ENCODE measurements around the gene HDAC4.

HDAC4 gene

DNA sequence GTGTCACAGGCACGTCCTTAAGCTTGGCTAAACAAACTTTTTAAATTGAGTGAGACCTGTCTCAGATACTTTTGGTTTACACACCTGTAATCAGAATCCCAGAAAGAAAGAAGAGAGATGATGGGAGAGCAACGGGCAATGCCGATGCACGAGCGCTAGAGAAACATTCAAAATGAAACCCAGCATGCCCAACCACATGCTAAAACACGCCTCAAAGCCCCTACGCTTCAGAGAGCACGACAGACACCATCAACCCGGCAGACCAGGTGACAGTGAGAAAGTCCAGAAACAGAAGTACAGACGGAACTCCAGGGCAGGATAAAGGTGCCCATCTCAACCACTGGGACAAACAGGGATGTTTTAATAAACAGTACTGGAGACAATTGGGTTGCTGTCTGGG is 85.5 kb downstream of the HDAC4 start:
- Histone ChIP-seq H3K79me2 (ENCODE audit: insufficient read depth, low read length) (no peaks in the 10 kb centered on the region), H2AFZ (ENCODE audit: low read depth, low read length, severe bottlenecking) (no peak overlapping the region), H4K20me1 (ENCODE audit: low read depth, low read length) (no peaks in the 10 kb centered on the region), H3K36me3 (ENCODE audit: low read length) (no peaks in the 10 kb centered on the region), H3K9ac (ENCODE audit: low read length) (no peak overlapping the region), H3K27me3 (ENCODE audit: low read length) (no peaks in the 10 kb centered on the region), H3K9me2 (replicated peaks; ENCODE audit: insufficient read depth, low read length) (no peaks in the 10 kb centered on the region), H3K4me3 (ENCODE audit: insufficient read depth, low read length, poor library complexity, severe bottlenecking) (no peak overlapping the region), H3K27ac (ENCODE audit: low read depth, low read length) (no peak overlapping the region), H3F3A (ENCODE audit: insufficient read depth) (no peaks in the 10 kb centered on the region), H3K4me2 (ENCODE audit: low read depth, low read length, poor library complexity, severe bottlenecking) (no peak overlapping the region), H3K9me3 (ENCODE audit: insufficient read depth, low read length) (no peaks in the 10 kb centered on the region)
- no peak for TF ChIP-seq EZH2phosphoT487 (conservative IDR thresholded peaks at IDR 0.05; ENCODE audit: low read length)
- TF ChIP-seq, protein P1, sequence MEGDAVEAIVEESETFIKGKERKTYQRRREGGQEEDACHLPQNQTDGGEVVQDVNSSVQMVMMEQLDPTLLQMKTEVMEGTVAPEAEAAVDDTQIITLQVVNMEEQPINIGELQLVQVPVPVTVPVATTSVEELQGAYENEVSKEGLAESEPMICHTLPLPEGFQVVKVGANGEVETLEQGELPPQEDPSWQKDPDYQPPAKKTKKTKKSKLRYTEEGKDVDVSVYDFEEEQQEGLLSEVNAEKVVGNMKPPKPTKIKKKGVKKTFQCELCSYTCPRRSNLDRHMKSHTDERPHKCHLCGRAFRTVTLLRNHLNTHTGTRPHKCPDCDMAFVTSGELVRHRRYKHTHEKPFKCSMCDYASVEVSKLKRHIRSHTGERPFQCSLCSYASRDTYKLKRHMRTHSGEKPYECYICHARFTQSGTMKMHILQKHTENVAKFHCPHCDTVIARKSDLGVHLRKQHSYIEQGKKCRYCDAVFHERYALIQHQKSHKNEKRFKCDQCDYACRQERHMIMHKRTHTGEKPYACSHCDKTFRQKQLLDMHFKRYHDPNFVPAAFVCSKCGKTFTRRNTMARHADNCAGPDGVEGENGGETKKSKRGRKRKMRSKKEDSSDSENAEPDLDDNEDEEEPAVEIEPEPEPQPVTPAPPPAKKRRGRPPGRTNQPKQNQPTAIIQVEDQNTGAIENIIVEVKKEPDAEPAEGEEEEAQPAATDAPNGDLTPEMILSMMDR (IDR thresholded peaks at IDR 0.05; ENCODE audit: insufficient read depth, low read length, poor library complexity, severe bottlenecking), result no peak

DNA sequence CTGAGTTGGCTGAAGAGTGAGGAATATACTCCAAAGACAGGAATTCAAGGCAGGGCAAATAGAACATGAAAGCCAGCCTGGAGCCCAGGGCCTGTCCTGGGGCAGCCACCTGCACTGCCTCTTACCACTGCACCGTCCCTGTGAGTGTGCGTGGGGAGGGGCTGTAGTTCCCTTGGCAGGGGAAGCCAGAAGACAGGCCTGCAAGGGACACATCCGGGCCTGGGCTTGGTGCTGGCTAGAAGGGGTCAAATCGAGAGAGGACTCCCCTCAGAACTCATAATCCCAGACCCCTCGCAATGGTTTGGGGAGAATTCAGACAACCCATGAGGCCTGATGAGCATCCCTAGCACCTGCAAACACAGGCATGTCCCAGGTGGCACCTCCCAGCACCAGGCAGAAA is 87.0 kb downstream of the HDAC4 start:
- no peak overlapping the region for H3K9ac ChIP-seq (ENCODE audit: low read length)
- no peaks in the 10 kb centered on the region for H3F3A ChIP-seq (ENCODE audit: insufficient read depth)
- H2AFZ ChIP-seq (ENCODE audit: low read depth, low read length, severe bottlenecking), result no peak overlapping the region
- no peaks in the 10 kb centered on the region for H3K9me3 ChIP-seq (ENCODE audit: insufficient read depth, low read length)
- H3K27ac ChIP-seq (ENCODE audit: low read depth, low read length), result no peak overlapping the region
- no peaks in the 10 kb centered on the region for H4K20me1 ChIP-seq (ENCODE audit: low read depth, low read length)
- TF ChIP-seq EZH2phosphoT487 (conservative IDR thresholded peaks at IDR 0.05; ENCODE audit: low read length), result no peak
- TF ChIP-seq, protein P1 (IDR thresholded peaks at IDR 0.05; ENCODE audit: insufficient read depth, low read length, poor library complexity, severe bottlenecking), result no peak
- H3K36me3 ChIP-seq (ENCODE audit: low read length), result no peaks in the 10 kb centered on the region
- H3K4me2 ChIP-seq (ENCODE audit: low read depth, low read length, poor library complexity, severe bottlenecking), result no peak overlapping the region
- no peaks in the 10 kb centered on the region for H3K79me2 ChIP-seq (ENCODE audit: insufficient read depth, low read length)
- no peak overlapping the region for H3K4me3 ChIP-seq (ENCODE audit: insufficient read depth, low read length, poor library complexity, severe bottlenecking)
- no peaks in the 10 kb centered on the region for H3K9me2 ChIP-seq (replicated peaks; ENCODE audit: insufficient read depth, low read length)
- H3K27me3 ChIP-seq (ENCODE audit: low read length), result no peaks in the 10 kb centered on the region

DNA sequence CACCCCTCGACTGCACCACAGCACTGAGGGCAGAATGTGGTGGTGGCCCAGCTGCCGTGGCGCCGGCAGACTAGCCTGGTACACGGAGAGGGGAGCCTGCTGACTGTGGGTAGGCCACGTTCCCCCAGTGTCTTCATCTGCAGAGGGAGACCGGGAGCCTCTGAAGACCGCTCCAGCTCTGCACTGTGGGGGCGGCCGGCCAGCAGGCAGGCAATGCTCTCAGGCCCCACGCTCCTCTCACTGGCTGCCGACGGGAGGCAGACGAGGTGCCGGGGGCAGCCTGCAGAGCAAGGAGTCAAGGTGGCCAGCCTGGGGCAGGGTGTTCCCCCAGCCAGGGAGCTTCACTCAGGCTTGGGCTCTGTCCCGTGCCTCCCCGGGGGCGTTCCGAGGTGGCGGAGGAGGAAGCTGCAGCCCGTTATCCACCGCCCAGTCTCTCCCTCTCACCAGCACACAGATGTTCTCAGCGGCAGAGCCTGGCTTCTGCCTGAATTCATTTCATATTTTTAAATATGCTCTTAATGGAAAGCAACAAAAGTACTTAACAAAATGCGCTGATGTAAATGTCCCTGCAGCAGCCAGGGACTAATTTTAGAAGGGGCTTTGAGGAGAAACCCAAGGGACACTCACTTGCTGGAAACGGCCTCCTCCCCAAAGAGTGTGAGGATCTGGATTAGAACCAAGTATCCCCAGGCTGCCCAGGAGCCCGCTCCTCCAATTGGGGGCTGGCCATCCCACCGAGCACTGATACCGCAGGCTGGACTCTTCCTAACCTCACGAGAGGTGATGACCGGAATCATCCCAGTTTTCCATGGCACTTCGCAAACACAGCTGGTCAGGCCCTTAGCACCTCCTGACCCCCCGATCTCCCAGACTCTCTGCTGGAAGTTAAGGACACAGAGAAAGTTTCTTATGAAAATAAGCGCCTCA is 87.8 kb downstream of the HDAC4 start:
- no peaks in the 10 kb centered on the region for H3K9me3 ChIP-seq (ENCODE audit: insufficient read depth, low read length)
- TF ChIP-seq, protein P1 (IDR thresholded peaks at IDR 0.05; ENCODE audit: insufficient read depth, low read length, poor library complexity, severe bottlenecking), result no peak
- no peak for TF ChIP-seq EZH2phosphoT487 (conservative IDR thresholded peaks at IDR 0.05; ENCODE audit: low read length)
- no peak overlapping the region for H3K27ac ChIP-seq (ENCODE audit: low read depth, low read length)
- no peaks in the 10 kb centered on the region for H3K79me2 ChIP-seq (ENCODE audit: insufficient read depth, low read length)
- no peaks in the 10 kb centered on the region for H3K36me3 ChIP-seq (ENCODE audit: low read length)
- H3K27me3 ChIP-seq (ENCODE audit: low read length), result no peaks in the 10 kb centered on the region
- no peaks in the 10 kb centered on the region for H3F3A ChIP-seq (ENCODE audit: insufficient read depth)
- no peak overlapping the region for H3K4me3 ChIP-seq (ENCODE audit: insufficient read depth, low read length, poor library complexity, severe bottlenecking)
- no peak overlapping the region for H3K9ac ChIP-seq (ENCODE audit: low read length)
- H4K20me1 ChIP-seq (ENCODE audit: low read depth, low read length), result no peaks in the 10 kb centered on the region
- no peak overlapping the region for H3K4me2 ChIP-seq (ENCODE audit: low read depth, low read length, poor library complexity, severe bottlenecking)
- no peaks in the 10 kb centered on the region for H3K9me2 ChIP-seq (replicated peaks; ENCODE audit: insufficient read depth, low read length)
- H2AFZ ChIP-seq (ENCODE audit: low read depth, low read length, severe bottlenecking), result no peak overlapping the region
